Hematopoietic multipotent progenitor cell (in vitro differentiated cells): Measurements from ENCODE around the gene PDHA2. TPM values are rescaled to one million over a fixed set of nuclear protein-coding genes. Genes with fewer than 3 reads are reported as not detected.

ENCODE experiments used
- small RNA-seq: library from RNA; depleted of rRNA; stranded (forward); fragments of <200 nt; gene quantifications from one replicate; pipeline ENCODE3, GENCODE V24; 2012
- total RNA-seq: library from RNA; depleted of rRNA; stranded (reverse); fragments of >200 nt; gene quantifications from one replicate; pipeline ENCODE4 v1.2.3, GENCODE V29; 2012

The PDHA2 gene
- total RNA-seq, 1 donor, result not detected

Small RNA genes lying within 50 kb of the gene (small RNA-seq; reads per million reads assigned to genes)
- gene RNU6-1059P, result not detected
